Fibroblast of lung (primary cell): ENCODE data around the gene RREB1. TPM values are rescaled to one million over a fixed set of nuclear protein-coding genes. Genes with fewer than 3 reads are reported as not detected.

Experiments
- DNase-seq, 2 donors: peaks; one replicate each; pipeline versions ENCODE4 v3.0.0 to v3.0.0-alpha.2; 2010; ENCODE audit warnings: low read depth in 2 of 2
- H2AFZ ChIP-seq: 2 replicates; pipeline ENCODE4 v1.5.1; 2012; ENCODE audit warnings: low read length, control low read depth, inconsistent platforms
- H3K27ac ChIP-seq: 2 replicates; pipeline ENCODE4 v1.5.1; 2011; ENCODE audit warnings: low read length, control low read depth; ENCODE audit not compliant: insufficient read depth
- H3K27me3 ChIP-seq: 2 replicates; pipeline ENCODE4 v1.5.1; 2011; ENCODE audit warnings: mild to moderate bottlenecking, low read length; ENCODE audit not compliant: control insufficient read depth, insufficient read depth
- H3K36me3 ChIP-seq: 2 replicates; pipeline ENCODE4 v1.5.1; 2011; ENCODE audit warnings: low read length; ENCODE audit not compliant: control insufficient read depth, insufficient read depth
- H3K4me1 ChIP-seq: 2 replicates; pipeline ENCODE4 v1.5.1; 2011; ENCODE audit warnings: low read length; ENCODE audit not compliant: control insufficient read depth, insufficient read depth; ENCODE audit errors: extremely low read depth
- H3K4me2 ChIP-seq: 2 replicates; pipeline ENCODE4 v1.5.1; 2011; ENCODE audit warnings: low read length, control low read depth; ENCODE audit not compliant: insufficient read depth; ENCODE audit errors: extremely low read depth
- H3K4me3 ChIP-seq, 4 experiments: fragments of 200-600 bp in 1 of 4; sonication (generic) in 1 of 4; replicated peaks in 1 of 4; 2 replicates each; pipeline ENCODE4 v1.5.1; 2011 to 2016; ENCODE audit warnings: low read length in 4 of 4, low read depth in 3 of 4, mild to moderate bottlenecking in 3 of 4, control low read depth in 2 of 4, inconsistent platforms in 1 of 4, mixed read lengths in 1 of 4; ENCODE audit not compliant: insufficient read depth in 1 of 4; ENCODE audit errors: control extremely low read depth in 1 of 4
- H3K79me2 ChIP-seq: 2 replicates; pipeline ENCODE4 v1.5.1; 2012; ENCODE audit warnings: mild to moderate bottlenecking, low read length, inconsistent platforms; ENCODE audit not compliant: control insufficient read depth, insufficient read depth
- H3K9ac ChIP-seq: 2 replicates; pipeline ENCODE4 v1.5.1; 2011; ENCODE audit warnings: mild to moderate bottlenecking, low read length, control low read depth; ENCODE audit not compliant: insufficient read depth
- H3K9me3 ChIP-seq: 2 replicates; pipeline ENCODE4 v1.5.1; 2012; ENCODE audit warnings: low read depth, low read length; ENCODE audit not compliant: control insufficient read depth, insufficient read depth
- H4K20me1 ChIP-seq: 2 replicates; pipeline ENCODE4 v1.5.1; 2011; ENCODE audit warnings: low read length; ENCODE audit not compliant: control insufficient read depth, insufficient read depth; ENCODE audit errors: extremely low read depth
- EZH2 ChIP-seq: IDR thresholded peaks from 2 replicates; pipeline ENCODE4 v1.5.1; 2012; ENCODE audit warnings: low read length, control low read depth, mild to moderate bottlenecking; ENCODE audit errors: missing control alignments
- polyA plus RNA-seq, 2 donors: library from polyadenylated mRNA; depleted of rRNA in 1 of 2; stranded (reverse) in 1 of 2; unstranded in 1 of 2; fragments of >200 nt; gene quantifications; 2 replicates each; pipeline ENCODE4 v1.2.1, GENCODE V29; 2011 to 2012; ENCODE audit warnings: missing spikeins in 1 of 2
- total RNA-seq: library from RNA; depleted of rRNA; stranded (reverse); fragments of >200 nt; gene quantifications from 2 replicates; pipeline ENCODE4 v1.2.1, GENCODE V29; 2014
- TF ChIP-seq, protein P1 (sequence below), 2 donors: IDR thresholded peaks in 1 of 2; conservative IDR thresholded peaks in 1 of 2; 1 replicate in 1 of 2; 2 replicates in 1 of 2; pipeline ENCODE4 v1.5.1; 2011 to 2012; ENCODE audit warnings: low read length in 2 of 2, control low read depth in 1 of 2, inconsistent platforms in 1 of 2, low read depth in 1 of 2, mild to moderate bottlenecking in 1 of 2

Gene RREB1
- total and polyA plus RNA-seq, 2 donors (not counting 1 experiment from before 2014, with no cell fraction given) = 2.4 to 18.8 TPM

- Histone ChIP-seq H3K9ac (no peak overlapping the region), H3K4me2 (no peak overlapping the region), H4K20me1 (no peaks in the 10 kb centered on the region), H3K4me3 (no peak overlapping the region), H3K79me2 (no peaks in the 10 kb centered on the region), H3K27me3 (no peaks in the 10 kb centered on the region), H3K27ac (no peak overlapping the region), H2AFZ (no peak overlapping the region), H3K4me1 (peaks cover 4% of the 10 kb centered on the region), H3K36me3 (no peaks in the 10 kb centered on the region), H3K9me3 (no peaks in the 10 kb centered on the region)
- no peak for DNase-seq
- no peak for TF ChIP-seq EZH2
- TF ChIP-seq, protein P1, sequence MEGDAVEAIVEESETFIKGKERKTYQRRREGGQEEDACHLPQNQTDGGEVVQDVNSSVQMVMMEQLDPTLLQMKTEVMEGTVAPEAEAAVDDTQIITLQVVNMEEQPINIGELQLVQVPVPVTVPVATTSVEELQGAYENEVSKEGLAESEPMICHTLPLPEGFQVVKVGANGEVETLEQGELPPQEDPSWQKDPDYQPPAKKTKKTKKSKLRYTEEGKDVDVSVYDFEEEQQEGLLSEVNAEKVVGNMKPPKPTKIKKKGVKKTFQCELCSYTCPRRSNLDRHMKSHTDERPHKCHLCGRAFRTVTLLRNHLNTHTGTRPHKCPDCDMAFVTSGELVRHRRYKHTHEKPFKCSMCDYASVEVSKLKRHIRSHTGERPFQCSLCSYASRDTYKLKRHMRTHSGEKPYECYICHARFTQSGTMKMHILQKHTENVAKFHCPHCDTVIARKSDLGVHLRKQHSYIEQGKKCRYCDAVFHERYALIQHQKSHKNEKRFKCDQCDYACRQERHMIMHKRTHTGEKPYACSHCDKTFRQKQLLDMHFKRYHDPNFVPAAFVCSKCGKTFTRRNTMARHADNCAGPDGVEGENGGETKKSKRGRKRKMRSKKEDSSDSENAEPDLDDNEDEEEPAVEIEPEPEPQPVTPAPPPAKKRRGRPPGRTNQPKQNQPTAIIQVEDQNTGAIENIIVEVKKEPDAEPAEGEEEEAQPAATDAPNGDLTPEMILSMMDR (conservative IDR thresholded peaks at IDR 0.05 in 1 of 2, IDR thresholded peaks at IDR 0.05 in 1 of 2; ENCODE audit: low read depth in 1 of 2, low read length in 2 of 2) = no peak
Measured at GRCh38 chr6:7258231-7258763, 150.5 kb downstream of the RREB1 start.

GRCh38 chr6:7260291-7261031 lies 152.7 kb downstream of the RREB1 start:
- no peak overlapping the region for H3K9ac ChIP-seq
- H3K36me3 ChIP-seq = no peaks in the 10 kb centered on the region
- DNase-seq = no peak
- H4K20me1 ChIP-seq = no peaks in the 10 kb centered on the region
- peak overlapping the region; percentile 98 for H2AFZ ChIP-seq
- H3K27me3 ChIP-seq = no peaks in the 10 kb centered on the region
- H3K9me3 ChIP-seq = no peaks in the 10 kb centered on the region
- peaks cover 4% of the 10 kb centered on the region for H3K4me1 ChIP-seq
- peak overlapping the region; percentile 61 to 69 (median 64) for H3K4me3 ChIP-seq
- H3K79me2 ChIP-seq = no peaks in the 10 kb centered on the region
- TF ChIP-seq, protein P1 (conservative IDR thresholded peaks at IDR 0.05 in 1 of 2, IDR thresholded peaks at IDR 0.05 in 1 of 2; ENCODE audit: low read depth in 1 of 2, low read length in 2 of 2) = no peak
- no peak for TF ChIP-seq EZH2
- peak overlapping the region; percentile 54 for H3K27ac ChIP-seq
- H3K4me2 ChIP-seq = peak overlapping the region; percentile 83

- H2AFZ ChIP-seq = peak overlapping the region; percentile 98
- no peaks in the 10 kb centered on the region for H3K27me3 ChIP-seq
- H3K79me2 ChIP-seq = no peaks in the 10 kb centered on the region
- H3K4me1 ChIP-seq = peaks cover 4% of the 10 kb centered on the region
- peak overlapping the region; percentile 83 for H3K4me2 ChIP-seq
- H3K36me3 ChIP-seq = no peaks in the 10 kb centered on the region
- peak overlapping the region; percentile 65 for H3K9ac ChIP-seq
- H3K9me3 ChIP-seq = no peaks in the 10 kb centered on the region
- no peak for TF ChIP-seq EZH2
- TF ChIP-seq, protein P1 (conservative IDR thresholded peaks at IDR 0.05 in 1 of 2, IDR thresholded peaks at IDR 0.05 in 1 of 2; ENCODE audit: low read depth in 1 of 2, low read length in 2 of 2) = no peak
- H4K20me1 ChIP-seq = no peaks in the 10 kb centered on the region
- DNase-seq = peak; percentile 82 to 85
- peak overlapping the region; percentile 61 to 69 (median 64) for H3K4me3 ChIP-seq
- peak overlapping the region; percentile 54 for H3K27ac ChIP-seq
Measured at GRCh38 chr6:7261032-7261841, 153.5 kb downstream of the RREB1 start.
